ENCODE data around the gene ZNF782. TPM values are rescaled to one million over a fixed set of nuclear protein-coding genes. Genes with fewer than 3 reads are reported as not detected.

ZNF782 gene
- total RNA-seq, 2 donors from 2014 or later = 10.4 to 19.8 TPM

GRCh38 chr9:96859461-96860198, 5.3 kb upstream of the ZNF782 start:
- TF ChIP-seq POLR2A (IDR thresholded peaks at IDR 0.05) = no peak
- TF ChIP-seq CTCF (IDR thresholded peaks at IDR 0.05) = no peak
- WGBS, 2 donors = 80 to 89% methylated on average over 8 of the region's 8 CpGs
- Histone ChIP-seq H3K9me3 (no peaks in the 10 kb centered on the region), H3K36me3 (replicated peaks in 1 of 2; ENCODE audit: insufficient read depth in 1 of 2, low read depth in 2 of 2) (no peaks in the 10 kb centered on the region), H3K4me1 (peaks cover 38% of the 10 kb centered on the region), H3K4me3 (no peak overlapping the region), H3K27me3 (no peaks in the 10 kb centered on the region), H3K27ac (no peak overlapping the region)
- ATAC-seq (no peak), DNase-seq (peak in 1 of 4 donors; percentile 17)
- intact Hi-C loops (cut with DNase I) = loop anchor here (10.0 kb wide), 1 partner anchor 535 kb away; no protein-coding TSS in a partner anchor

GRCh38 chr9:96858670-96859069, 4.4 kb upstream of the ZNF782 start:
- Histone ChIP-seq H3K27me3 (no peaks in the 10 kb centered on the region), H3K9me3 (no peaks in the 10 kb centered on the region), H3K4me3 (no peak overlapping the region), H3K36me3 (replicated peaks in 1 of 2; ENCODE audit: insufficient read depth in 1 of 2, low read depth in 2 of 2) (no peaks in the 10 kb centered on the region), H3K4me1 (peaks cover 38% of the 10 kb centered on the region), H3K27ac (no peak overlapping the region)
- DNase-seq (peak in 1 of 4 donors; percentile 12), ATAC-seq (no peak)
- TF ChIP-seq CTCF (IDR thresholded peaks at IDR 0.05) (no peak), POLR2A (IDR thresholded peaks at IDR 0.05) (no peak)
- intact Hi-C loops (cut with DNase I) = loop anchor here (10.0 kb wide), 1 partner anchor 536 kb away; no protein-coding TSS in a partner anchor
- WGBS, 2 donors = 71 to 74% methylated on average over 8 of the region's 8 CpGs

- Histone ChIP-seq H3K27ac (no peak overlapping the region), H3K4me1 (peaks cover 41% of the 10 kb centered on the region), H3K27me3 (no peaks in the 10 kb centered on the region), H3K9me3 (no peaks in the 10 kb centered on the region), H3K4me3 (no peak overlapping the region), H3K36me3 (replicated peaks in 1 of 2; ENCODE audit: insufficient read depth in 1 of 2, low read depth in 2 of 2) (no peaks in the 10 kb centered on the region)
- no peak for TF ChIP-seq CTCF (IDR thresholded peaks at IDR 0.05)
- ATAC-seq (no peak), DNase-seq (peak in 1 of 4 donors; percentile 12)
- WGBS, 2 donors = 76 to 80% methylated on average over 2 of the region's 2 CpGs
- intact Hi-C loops (cut with DNase I) = loop anchor here (10.0 kb wide), 1 partner anchor 537 kb away; no protein-coding TSS in a partner anchor
Measured at GRCh38 chr9:96858018-96858573, 3.8 kb upstream of the ZNF782 start.

- ATAC-seq (peak; percentile 79), DNase-seq (peak; percentile 77 to 82 (median 81))
- TF ChIP-seq CTCF (IDR thresholded peaks at IDR 0.05) (peak; percentile 81 to 95 (median 89)), POLR2A (IDR thresholded peaks at IDR 0.05) (no peak)
- Histone ChIP-seq H3K4me3 (no peak overlapping the region), H3K27me3 (no peaks in the 10 kb centered on the region), H3K27ac (peak overlapping the region; percentile 52 to 63 (median 58)), H3K9me3 (no peaks in the 10 kb centered on the region), H3K4me1 (peaks cover 56% of the 10 kb centered on the region), H3K36me3 (replicated peaks in 1 of 2; ENCODE audit: insufficient read depth in 1 of 2, low read depth in 2 of 2) (no peaks in the 10 kb centered on the region)
- intact Hi-C loops (cut with DNase I) = loop anchor here (10.0 kb wide), 1 partner anchor 538 kb away; no protein-coding TSS in a partner anchor
- 3 to 6% methylated on average over 6 of the region's 6 CpGs for WGBS, 2 donors
Measured at GRCh38 chr9:96856363-96857286, 2.3 kb upstream of the ZNF782 start.
